MM.1S (cell line): Measurements from ENCODE around the gene CGA.

ENCODE experiments used
- DNase-seq: peaks from one replicate; pipeline ENCODE4 v3.0.0-alpha.2; 2015
- H2AFZ ChIP-seq: fragments of 300-600 bp; sonication (generic); 2 replicates; pipeline ENCODE4 v1.6.0; 2016; ENCODE audit warnings: antibody characterized with exemption, low read length
- H3F3A ChIP-seq: fragments of 300-600 bp; sonication (generic); 2 replicates; pipeline ENCODE4 v1.6.1; 2016; ENCODE audit warnings: mild to moderate bottlenecking, antibody characterized with exemption, low read length, moderate library complexity, mixed read lengths; ENCODE audit not compliant: insufficient read depth
- H3K27ac ChIP-seq: fragments of 300-600 bp; sonication (generic); 2 replicates; pipeline ENCODE4 v1.5.1; 2016; ENCODE audit warnings: mild to moderate bottlenecking, low read length
- H3K27me3 ChIP-seq: fragments of 300-600 bp; sonication (generic); replicated peaks from 2 replicates; pipeline ENCODE4 v1.6.0; 2016; ENCODE audit warnings: low read length; ENCODE audit not compliant: insufficient read depth
- H3K36me3 ChIP-seq: fragments of 300-600 bp; sonication (generic); replicated peaks from 2 replicates; pipeline ENCODE4 v1.6.1; 2016; ENCODE audit warnings: mild to moderate bottlenecking, low read length, mixed read lengths; ENCODE audit not compliant: insufficient read depth
- H3K4me1 ChIP-seq: fragments of 300-600 bp; sonication (generic); 2 replicates; pipeline ENCODE4 v1.6.1; 2016; ENCODE audit warnings: low read length, mixed read lengths
- H3K4me2 ChIP-seq: fragments of 300-600 bp; sonication (generic); 2 replicates; pipeline ENCODE4 v1.6.0; 2016; ENCODE audit warnings: low read depth, low read length
- H3K4me3 ChIP-seq: fragments of 300-600 bp; sonication (generic); 2 replicates; pipeline ENCODE4 v1.5.1; 2016; ENCODE audit warnings: low read length, mixed read lengths
- H3K79me2 ChIP-seq: fragments of 300-600 bp; sonication (generic); 2 replicates; pipeline ENCODE4 v1.6.1; 2016; ENCODE audit warnings: mixed run types, low read length, mixed read lengths
- H3K9ac ChIP-seq: fragments of 300-600 bp; sonication (generic); 2 replicates; pipeline ENCODE4 v1.6.1; 2016; ENCODE audit warnings: low read length, mixed read lengths
- H3K9me2 ChIP-seq: fragments of 300-600 bp; sonication (generic); replicated peaks from 2 replicates; pipeline ENCODE4 v1.6.1; 2016; ENCODE audit warnings: mild to moderate bottlenecking, low read length, mixed read lengths; ENCODE audit not compliant: insufficient read depth
- H3K9me3 ChIP-seq: fragments of 300-600 bp; sonication (generic); replicated peaks from 2 replicates; pipeline ENCODE4 v1.6.1; 2016; ENCODE audit warnings: mild to moderate bottlenecking, low read length, mixed read lengths; ENCODE audit not compliant: insufficient read depth
- H4K20me1 ChIP-seq: fragments of 300-600 bp; sonication (generic); 2 replicates; pipeline ENCODE4 v1.6.1; 2016; ENCODE audit warnings: mild to moderate bottlenecking, low read length, moderate library complexity, mixed read lengths; ENCODE audit not compliant: insufficient read depth
- EZH2 ChIP-seq: fragments of 300-600 bp; sonication (generic); optimal IDR thresholded peaks from 2 replicates; pipeline ENCODE3; 2017; ENCODE audit warnings: low read depth, mild to moderate bottlenecking, antibody characterized with exemption, low read length, mixed read lengths
- EZH2phosphoT487 ChIP-seq: fragments of 300-600 bp; sonication (generic); IDR thresholded peaks from 2 replicates; pipeline ENCODE4 v1.6.1; 2018; ENCODE audit warnings: antibody characterized with exemption, low read length
- TF ChIP-seq, protein P1 (sequence below): fragments of 300-600 bp; sonication (generic); IDR thresholded peaks from 2 replicates; pipeline ENCODE4 v1.5.1; 2016; ENCODE audit warnings: antibody characterized with exemption, low read length, mixed read lengths

CGA gene

DNA sequence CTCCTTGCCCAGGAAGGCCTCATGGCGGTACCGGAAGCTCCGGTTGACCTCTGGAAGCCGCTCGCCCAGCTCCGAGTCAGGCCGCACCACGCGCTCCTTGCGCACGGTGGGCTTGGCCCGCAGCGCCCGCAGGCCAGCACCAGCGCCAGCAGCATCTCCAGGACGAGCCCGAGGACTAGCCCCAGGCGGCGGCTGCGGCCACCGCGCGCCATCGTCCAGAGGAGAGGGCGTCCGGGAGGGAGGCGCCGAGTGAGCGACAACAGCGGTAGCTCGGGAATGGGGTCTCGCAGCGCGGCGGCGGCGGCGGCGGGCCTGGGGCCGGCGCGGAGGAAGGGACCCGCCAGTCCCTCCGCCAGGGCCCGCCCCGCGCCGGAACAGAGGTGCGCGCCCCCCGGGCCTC lies 27.6 kb upstream of the CGA start:
- Histone ChIP-seq H3K9me3 (no peaks in the 10 kb centered on the region), H3F3A (no peaks in the 10 kb centered on the region), H3K27me3 (no peaks in the 10 kb centered on the region), H3K9me2 (no peaks in the 10 kb centered on the region), H3K36me3 (no peaks in the 10 kb centered on the region), H3K4me3 (no peak overlapping the region), H4K20me1 (no peaks in the 10 kb centered on the region), H3K79me2 (no peaks in the 10 kb centered on the region), H3K4me1 (no peaks in the 10 kb centered on the region), H3K27ac (no peak overlapping the region), H3K9ac (no peak overlapping the region), H3K4me2 (no peak overlapping the region), H2AFZ (no peak overlapping the region)
- no peak for DNase-seq
- TF ChIP-seq EZH2phosphoT487 (no peak), EZH2 (no peak)
- TF ChIP-seq, protein P1, sequence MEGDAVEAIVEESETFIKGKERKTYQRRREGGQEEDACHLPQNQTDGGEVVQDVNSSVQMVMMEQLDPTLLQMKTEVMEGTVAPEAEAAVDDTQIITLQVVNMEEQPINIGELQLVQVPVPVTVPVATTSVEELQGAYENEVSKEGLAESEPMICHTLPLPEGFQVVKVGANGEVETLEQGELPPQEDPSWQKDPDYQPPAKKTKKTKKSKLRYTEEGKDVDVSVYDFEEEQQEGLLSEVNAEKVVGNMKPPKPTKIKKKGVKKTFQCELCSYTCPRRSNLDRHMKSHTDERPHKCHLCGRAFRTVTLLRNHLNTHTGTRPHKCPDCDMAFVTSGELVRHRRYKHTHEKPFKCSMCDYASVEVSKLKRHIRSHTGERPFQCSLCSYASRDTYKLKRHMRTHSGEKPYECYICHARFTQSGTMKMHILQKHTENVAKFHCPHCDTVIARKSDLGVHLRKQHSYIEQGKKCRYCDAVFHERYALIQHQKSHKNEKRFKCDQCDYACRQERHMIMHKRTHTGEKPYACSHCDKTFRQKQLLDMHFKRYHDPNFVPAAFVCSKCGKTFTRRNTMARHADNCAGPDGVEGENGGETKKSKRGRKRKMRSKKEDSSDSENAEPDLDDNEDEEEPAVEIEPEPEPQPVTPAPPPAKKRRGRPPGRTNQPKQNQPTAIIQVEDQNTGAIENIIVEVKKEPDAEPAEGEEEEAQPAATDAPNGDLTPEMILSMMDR, result no peak

DNA sequence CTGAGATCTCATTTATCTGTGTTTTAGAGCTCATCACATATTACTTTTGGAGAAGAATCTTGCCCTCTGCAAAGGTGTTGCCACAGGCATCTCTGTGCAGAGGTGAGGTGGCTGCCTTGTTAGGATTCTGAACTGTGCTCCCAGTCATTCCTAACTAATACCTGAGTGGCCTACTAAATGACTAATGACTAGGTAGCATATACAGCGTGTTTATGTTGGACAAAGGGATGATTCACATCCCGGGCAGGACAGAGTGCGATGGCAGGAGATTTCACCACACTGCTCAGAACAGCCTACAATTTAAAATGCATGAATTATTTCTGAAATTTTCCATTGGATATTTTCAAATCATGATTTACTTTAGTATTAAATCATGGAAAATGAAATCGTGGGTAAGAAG lies 23.1 kb upstream of the CGA start:
- Histone ChIP-seq H3K36me3 (no peaks in the 10 kb centered on the region), H3K27ac (no peak overlapping the region), H3K9ac (no peak overlapping the region), H3K27me3 (no peaks in the 10 kb centered on the region), H3K4me3 (no peak overlapping the region), H3K9me2 (no peaks in the 10 kb centered on the region), H4K20me1 (no peaks in the 10 kb centered on the region), H3K9me3 (no peaks in the 10 kb centered on the region), H2AFZ (no peak overlapping the region), H3K4me1 (no peaks in the 10 kb centered on the region), H3K4me2 (no peak overlapping the region), H3K79me2 (no peaks in the 10 kb centered on the region), H3F3A (no peaks in the 10 kb centered on the region)
- no peak for DNase-seq
- no peak for TF ChIP-seq EZH2phosphoT487
- TF ChIP-seq, protein P1, result no peak
- no peak for TF ChIP-seq EZH2

DNA sequence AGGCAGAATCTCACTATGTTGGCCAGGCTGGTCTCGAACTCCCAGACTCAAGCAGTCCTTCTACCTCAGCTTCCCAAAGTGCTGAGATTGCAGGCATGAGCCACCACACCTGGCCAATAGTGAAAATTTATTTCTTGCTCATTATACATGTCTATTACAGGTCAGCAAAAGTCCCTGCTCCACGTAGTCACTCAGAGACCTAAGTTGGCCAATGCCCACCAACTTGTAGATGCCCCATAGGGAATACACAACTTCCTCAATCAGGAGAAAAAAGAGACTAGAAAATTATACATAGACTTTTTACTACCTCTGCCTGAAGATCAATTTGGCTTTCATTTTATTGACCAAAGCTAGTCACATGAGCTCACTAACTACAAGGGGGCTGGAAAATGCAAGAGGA lies 22.0 kb upstream of the CGA start:
- no peak for TF ChIP-seq EZH2
- no peak for TF ChIP-seq EZH2phosphoT487
- TF ChIP-seq, protein P1, result no peak
- Histone ChIP-seq H4K20me1 (no peaks in the 10 kb centered on the region), H3F3A (no peaks in the 10 kb centered on the region), H2AFZ (no peak overlapping the region), H3K9ac (no peak overlapping the region), H3K4me3 (no peak overlapping the region), H3K36me3 (no peaks in the 10 kb centered on the region), H3K27ac (no peak overlapping the region), H3K9me3 (no peaks in the 10 kb centered on the region), H3K9me2 (no peaks in the 10 kb centered on the region), H3K27me3 (no peaks in the 10 kb centered on the region), H3K4me1 (no peaks in the 10 kb centered on the region), H3K79me2 (no peaks in the 10 kb centered on the region), H3K4me2 (no peak overlapping the region)
- no peak for DNase-seq
